BJ (cell line): ENCODE measurements around the gene ANKRD40CL. TPM values are rescaled to one million over a fixed set of nuclear protein-coding genes. Genes with fewer than 3 reads are reported as not detected.
"Not testable (repeated sequence)": the region's sequence is repeated elsewhere in the genome, so short reads cannot be mapped to it uniquely, and the experiment has no call there.

ENCODE experiments used
- CTCF ChIA-PET: fragments of 350-600 bp; formaldehyde crosslinking; extraction: SDS; loops from one replicate; lab custom pipeline; 2021; ENCODE audit warnings: antibody characterized with exemption, inconsistent platforms; lab: Yijun Ruan, JAX
- POLR2A ChIA-PET: fragments of 300-600 bp; sonication (Branson Sonifier 250); formaldehyde crosslinking; extraction: SDS; loops from one replicate; lab custom pipeline; 2021; ENCODE audit warnings: antibody characterized with exemption; lab: Charles Lee
- DNase-seq: peaks from one replicate; pipeline ENCODE4 v3.0.0-alpha.2; 2011; ENCODE audit warnings: low read depth
- H3K27me3 ChIP-seq: 2 replicates; pipeline ENCODE4 v1.6.0; 2011; ENCODE audit warnings: low read length; ENCODE audit not compliant: control insufficient read depth, insufficient read depth
- H3K36me3 ChIP-seq: 2 replicates; pipeline ENCODE4 v1.5.1; 2011; ENCODE audit warnings: low read length; ENCODE audit not compliant: control insufficient read depth, insufficient read depth
- H3K4me3 ChIP-seq: 2 replicates; pipeline ENCODE4 v1.5.1; 2011; ENCODE audit warnings: low read depth, mild to moderate bottlenecking, control low read depth, low read length
- polyA plus RNA-seq: library from polyadenylated mRNA; depleted of rRNA; stranded (reverse); fragments of >200 nt; gene quantifications from 2 replicates; pipeline ENCODE4 v1.2.3, GENCODE V29; 2011
- TF ChIP-seq, protein P1 (sequence below): IDR thresholded peaks from 2 replicates; pipeline ENCODE4 v1.5.1; 2011; ENCODE audit warnings: low read depth, mild to moderate bottlenecking, control low read depth, inconsistent platforms, low read length, moderate library complexity; ENCODE audit not compliant: insufficient read depth

The ANKRD40CL gene
- polyA plus RNA-seq, 1 experiment, result not detected

DNA sequence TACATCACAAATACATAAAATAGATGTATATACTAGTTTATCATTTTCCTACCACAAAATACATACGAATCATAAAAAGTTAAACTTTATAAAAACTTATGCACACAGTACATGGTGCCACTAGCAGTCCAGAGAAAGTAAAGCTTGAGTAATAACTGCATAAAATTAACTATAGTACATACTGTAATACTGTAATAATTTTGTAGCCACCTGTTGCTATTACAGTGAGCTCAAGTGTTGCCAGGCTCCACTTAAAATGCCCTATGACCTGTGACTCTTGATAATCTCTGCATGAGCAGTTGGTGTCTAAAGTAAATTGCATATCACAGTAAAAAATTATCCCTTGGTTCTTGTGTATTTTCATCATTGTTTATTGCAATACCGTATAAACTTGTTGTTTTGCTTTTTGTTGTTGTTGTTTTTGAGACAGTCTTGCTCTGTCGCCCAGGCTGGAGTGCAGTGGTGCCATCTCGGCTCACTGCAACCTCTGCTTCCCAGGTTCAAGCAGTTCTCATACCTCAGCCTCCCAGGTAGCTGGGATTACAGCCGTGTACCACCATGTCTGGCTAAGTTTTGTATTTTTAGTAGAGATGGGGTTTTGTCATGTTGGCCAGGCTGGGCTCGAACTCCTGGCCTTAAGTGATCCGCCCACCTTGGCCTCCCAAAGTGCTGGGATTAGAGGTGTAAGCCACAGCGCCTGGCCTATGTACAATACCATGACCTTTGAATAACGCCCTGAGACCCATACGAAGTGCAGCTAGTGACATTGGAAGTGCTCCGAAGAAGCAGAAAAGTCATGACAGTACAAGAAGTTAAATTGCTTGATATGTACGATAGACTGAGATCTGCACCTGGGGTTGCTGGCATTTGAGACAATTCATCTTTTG is 41.3 kb downstream of the ANKRD40CL start:
- DNase-seq, result no peak
- Histone ChIP-seq H3K4me3 (no peak overlapping the region), H3K27me3 (no peaks in the 10 kb centered on the region), H3K36me3 (no peaks in the 10 kb centered on the region)
- TF ChIP-seq, protein P1, sequence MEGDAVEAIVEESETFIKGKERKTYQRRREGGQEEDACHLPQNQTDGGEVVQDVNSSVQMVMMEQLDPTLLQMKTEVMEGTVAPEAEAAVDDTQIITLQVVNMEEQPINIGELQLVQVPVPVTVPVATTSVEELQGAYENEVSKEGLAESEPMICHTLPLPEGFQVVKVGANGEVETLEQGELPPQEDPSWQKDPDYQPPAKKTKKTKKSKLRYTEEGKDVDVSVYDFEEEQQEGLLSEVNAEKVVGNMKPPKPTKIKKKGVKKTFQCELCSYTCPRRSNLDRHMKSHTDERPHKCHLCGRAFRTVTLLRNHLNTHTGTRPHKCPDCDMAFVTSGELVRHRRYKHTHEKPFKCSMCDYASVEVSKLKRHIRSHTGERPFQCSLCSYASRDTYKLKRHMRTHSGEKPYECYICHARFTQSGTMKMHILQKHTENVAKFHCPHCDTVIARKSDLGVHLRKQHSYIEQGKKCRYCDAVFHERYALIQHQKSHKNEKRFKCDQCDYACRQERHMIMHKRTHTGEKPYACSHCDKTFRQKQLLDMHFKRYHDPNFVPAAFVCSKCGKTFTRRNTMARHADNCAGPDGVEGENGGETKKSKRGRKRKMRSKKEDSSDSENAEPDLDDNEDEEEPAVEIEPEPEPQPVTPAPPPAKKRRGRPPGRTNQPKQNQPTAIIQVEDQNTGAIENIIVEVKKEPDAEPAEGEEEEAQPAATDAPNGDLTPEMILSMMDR, result no peak
- ChIA-PET CTCF (interaction anchor here (0.8 to 1.5 kb wide), 3 partner anchors 16 to 57 kb away, joined by 4 to 7 read pairs (median 4); no protein-coding TSS in a partner anchor), POLR2A (no interaction called here)

DNA sequence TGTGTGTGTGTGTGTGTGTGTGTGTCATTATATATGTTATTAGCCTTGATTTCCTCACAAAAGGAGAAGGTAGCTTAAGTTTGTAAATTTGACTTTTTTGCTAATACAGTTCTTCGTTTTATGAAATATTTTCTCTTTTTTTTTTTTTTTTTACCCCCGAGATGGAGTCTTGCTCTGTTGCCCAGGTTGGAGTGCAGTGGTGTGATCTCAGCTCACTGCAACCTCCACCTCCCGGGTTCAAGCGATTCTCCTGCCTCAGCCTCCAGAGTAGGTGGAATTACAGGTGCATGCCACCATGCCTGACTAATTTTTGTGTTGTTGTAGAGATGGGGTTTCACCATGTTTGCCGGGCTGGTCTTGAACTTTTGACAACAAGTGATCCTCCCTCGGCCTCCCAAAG is 42.7 kb downstream of the ANKRD40CL start:
- H3K36me3 ChIP-seq, H3K27me3 ChIP-seq, DNase-seq, POLR2A ChIA-PET, H3K4me3 ChIP-seq: not testable (repeated sequence)
- CTCF ChIA-PET, result interaction anchor here (0.6 to 0.7 kb wide), 2 partner anchors 124 to 245 kb away, joined by 4 to 5 read pairs; no protein-coding TSS in a partner anchor

DNA sequence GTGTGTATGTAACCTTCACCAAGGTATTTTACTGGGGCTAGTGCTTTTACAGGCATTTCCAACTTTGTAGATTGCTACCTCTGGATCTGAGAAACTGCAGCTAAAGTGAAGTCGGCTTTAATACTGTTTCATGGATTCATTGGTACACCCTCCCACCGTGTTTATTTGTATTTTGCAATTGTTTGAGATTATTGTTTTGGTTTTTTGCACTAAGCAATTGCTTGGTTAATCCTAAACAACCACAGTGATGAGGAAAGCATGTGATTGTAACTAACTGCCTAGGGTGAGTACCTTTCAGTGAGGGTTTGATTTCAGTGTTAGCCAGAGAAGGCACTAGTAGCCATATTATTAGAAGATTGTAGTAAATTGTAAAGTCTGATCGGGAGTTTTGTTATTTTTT is 44.6 kb downstream of the ANKRD40CL start:
- TF ChIP-seq, protein P1, result no peak
- POLR2A ChIA-PET, result no interaction called here
- Histone ChIP-seq H3K4me3 (no peak overlapping the region), H3K27me3 (no peaks in the 10 kb centered on the region), H3K36me3 (no peaks in the 10 kb centered on the region)
- DNase-seq, result no peak
- CTCF ChIA-PET, result no interaction called here

DNA sequence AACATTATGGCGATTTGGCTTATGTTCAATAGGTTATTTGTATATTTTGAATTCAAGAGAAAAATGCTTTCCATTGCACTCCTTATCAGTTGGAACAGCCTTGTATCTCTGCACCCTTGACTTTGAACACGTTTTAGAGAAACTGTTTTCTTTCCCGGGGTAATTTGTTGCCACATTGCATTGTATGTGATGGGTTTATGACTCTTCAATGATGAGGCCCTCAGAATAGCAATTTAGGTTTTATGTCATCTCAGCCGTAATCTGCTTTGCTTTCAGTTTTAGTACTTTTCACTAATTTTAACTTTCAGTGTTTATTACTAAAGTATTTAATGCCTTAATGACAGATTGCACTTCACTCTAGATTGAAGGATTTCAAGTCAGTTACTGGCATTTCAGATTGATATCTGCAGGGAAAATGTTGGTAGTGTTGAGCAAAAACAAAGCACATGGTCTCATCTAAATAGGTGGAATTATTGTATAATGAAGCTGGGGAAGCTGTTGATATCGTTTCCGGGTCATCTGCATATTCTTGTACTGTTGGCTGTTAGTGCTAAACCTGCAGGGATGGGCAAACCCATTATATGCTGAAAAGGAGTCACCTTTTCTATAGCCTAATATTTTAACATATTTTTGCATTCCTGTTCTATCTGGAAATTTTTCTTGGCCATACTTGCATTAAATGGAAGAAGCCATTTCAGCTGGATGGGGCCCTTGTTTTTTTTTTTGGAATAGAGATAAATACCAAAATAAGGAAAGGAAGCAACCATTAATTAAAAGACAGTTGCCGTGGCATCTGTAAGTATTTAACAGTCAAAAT is 45.9 kb downstream of the ANKRD40CL start:
- Histone ChIP-seq H3K4me3 (peak overlapping the region; percentile 96), H3K36me3 (no peaks in the 10 kb centered on the region), H3K27me3 (no peaks in the 10 kb centered on the region)
- TF ChIP-seq, protein P1, result no peak
- DNase-seq, result no peak
- POLR2A ChIA-PET, result no interaction called here
- CTCF ChIA-PET, result no interaction called here

DNA sequence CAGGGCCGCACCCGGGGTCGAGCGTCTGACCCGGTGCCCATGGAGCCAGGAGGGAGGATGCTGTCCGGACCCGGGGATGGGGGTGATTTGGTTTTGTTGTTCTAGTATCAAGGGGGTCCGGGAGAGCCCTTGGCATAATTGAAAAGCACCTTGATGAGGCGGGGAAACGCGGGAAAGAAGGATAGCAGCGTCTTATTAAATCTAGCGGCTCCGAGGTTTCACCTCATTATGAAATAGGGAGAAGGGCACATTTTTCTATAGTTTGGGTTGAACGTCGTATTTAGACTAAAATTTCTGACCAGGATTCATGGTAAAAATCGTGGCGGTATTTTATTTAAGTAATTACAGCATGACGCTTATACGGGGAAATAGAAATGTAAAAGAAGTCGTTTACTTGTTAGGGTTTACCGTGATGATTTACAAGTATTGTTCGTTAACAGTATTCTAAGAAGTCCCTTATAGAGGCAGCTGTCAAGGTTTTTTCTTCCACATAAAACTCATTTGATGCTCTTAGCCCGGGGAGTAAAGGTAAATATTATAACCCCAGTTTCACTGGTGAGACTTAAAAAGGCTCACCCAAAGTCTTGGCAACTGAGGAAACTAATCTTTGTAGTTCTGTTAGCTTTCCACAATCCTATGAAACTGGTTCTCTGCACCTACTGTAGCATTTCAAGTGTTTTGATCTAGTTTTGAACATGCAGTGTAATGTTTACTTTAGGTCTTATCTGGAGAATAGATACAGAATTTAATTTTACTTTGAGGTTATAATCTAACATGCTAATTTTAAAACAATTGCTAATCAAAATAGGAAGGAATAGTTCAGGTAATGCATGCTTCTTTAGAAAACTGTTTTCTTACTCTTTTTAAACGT is 47.2 kb downstream of the ANKRD40CL start:
- no peaks in the 10 kb centered on the region for H3K27me3 ChIP-seq
- H3K36me3 ChIP-seq, result no peaks in the 10 kb centered on the region
- no peak for DNase-seq
- POLR2A ChIA-PET, result no interaction called here
- TF ChIP-seq, protein P1, result no peak
- peak overlapping the region; percentile 96 for H3K4me3 ChIP-seq
- CTCF ChIA-PET, result no interaction called here
